ENCODE measurements around the gene RNH1.

RNH1 gene

GRCh38 chr11:499201-500076 is 7.6 kb downstream of the RNH1 start:
- DNase-seq (ENCODE audit: low spot score), result no peak

GRCh38 chr11:498297-499181 is 8.5 kb downstream of the RNH1 start:
- DNase-seq (ENCODE audit: low spot score), result no peak

GRCh38 chr11:497565-498296 is 9.3 kb downstream of the RNH1 start:
- no peak for DNase-seq (ENCODE audit: low spot score)

GRCh38 chr11:496834-497564 is 10.0 kb downstream of the RNH1 start:
- no peak for DNase-seq (ENCODE audit: low spot score)

GRCh38 chr11:495537-495931 is 11.5 kb downstream of the RNH1 start:
- no peak for DNase-seq (ENCODE audit: low spot score)

- no peak for DNase-seq (ENCODE audit: low spot score)
Measured at GRCh38 chr11:494761-495536, 12.1 kb downstream of the RNH1 start.

GRCh38 chr11:492427-493226 is 14.4 kb downstream of the RNH1 start:
- DNase-seq (ENCODE audit: low spot score), result no peak

- no peak for DNase-seq (ENCODE audit: low spot score)
Measured at GRCh38 chr11:491358-491757, 15.7 kb downstream of the RNH1 start.

- DNase-seq (ENCODE audit: low spot score), result no peak
Measured at GRCh38 chr11:490930-491260, 16.1 kb downstream of the RNH1 start.

GRCh38 chr11:490186-490929 is 16.7 kb downstream of the RNH1 start:
- DNase-seq (ENCODE audit: low spot score), result no peak

GRCh38 chr11:489610-490185 is 17.3 kb downstream of the RNH1 start:
- DNase-seq (ENCODE audit: low spot score), result no peak

- no peak for DNase-seq (ENCODE audit: low spot score)
Measured at GRCh38 chr11:488992-489391, 18.1 kb downstream of the RNH1 start.

GRCh38 chr11:488579-488978 is 18.5 kb downstream of the RNH1 start:
- no peak for DNase-seq (ENCODE audit: low spot score)

- no peak for DNase-seq (ENCODE audit: low spot score)
Measured at GRCh38 chr11:488062-488461, 19.0 kb downstream of the RNH1 start.

- no peak for DNase-seq (ENCODE audit: low spot score)
Measured at GRCh38 chr11:487571-488021, 19.4 kb downstream of the RNH1 start.

GRCh38 chr11:486189-486588 is 20.9 kb downstream of the RNH1 start:
- no peak for DNase-seq (ENCODE audit: low spot score)

- no peak for DNase-seq (ENCODE audit: low spot score)
Measured at GRCh38 chr11:484616-485015, 22.4 kb downstream of the RNH1 start.

- no peak for DNase-seq (ENCODE audit: low spot score)
Measured at GRCh38 chr11:479311-479710, 27.7 kb downstream of the RNH1 start.

All from COLO829 (cell line).